IPS-20b (cell line): Measurements from ENCODE around the gene ITPKB.

Experiments used
- H3K27ac ChIP-seq: one replicate; pipeline ENCODE4 v1.5.1; 2013; ENCODE audit warnings: low read length
- H3K27me3 ChIP-seq: 2 replicates; pipeline ENCODE4 v1.6.1; 2013; ENCODE audit warnings: mild to moderate bottlenecking, low read length, inconsistent platforms; ENCODE audit not compliant: insufficient read depth
- H3K36me3 ChIP-seq: 2 replicates; pipeline ENCODE4 v1.6.1; 2013; ENCODE audit warnings: low read depth, mild to moderate bottlenecking, inconsistent platforms, low read length, moderate library complexity; ENCODE audit not compliant: insufficient read depth
- H3K4me1 ChIP-seq: 2 replicates; pipeline ENCODE4 v1.6.1; 2013; ENCODE audit warnings: mild to moderate bottlenecking, control low read depth, inconsistent platforms, low read length, moderate library complexity; ENCODE audit not compliant: insufficient read depth
- H3K4me3 ChIP-seq: 2 replicates; pipeline ENCODE4 v1.5.1; 2013; ENCODE audit warnings: mild to moderate bottlenecking, low read length, inconsistent platforms
- H3K9ac ChIP-seq: 2 replicates; pipeline ENCODE4 v1.6.1; 2013; ENCODE audit warnings: low read depth, mild to moderate bottlenecking, inconsistent platforms, low read length, moderate library complexity
- H3K9me3 ChIP-seq: 2 replicates; pipeline ENCODE4 v1.6.1; 2013; ENCODE audit warnings: mild to moderate bottlenecking, low read depth, low read length, inconsistent platforms; ENCODE audit not compliant: insufficient read depth

ITPKB gene

GRCh38 chr1:226686440-226687425 is 52.3 kb downstream of the ITPKB start:
- no peak overlapping the region for H3K9ac ChIP-seq
- no peaks in the 10 kb centered on the region for H3K36me3 ChIP-seq
- H3K27ac ChIP-seq: no peak overlapping the region
- H3K4me3 ChIP-seq: no peak overlapping the region
- no peaks in the 10 kb centered on the region for H3K9me3 ChIP-seq
- peaks cover 3% of the 10 kb centered on the region; the same call in 1 of the 2 replicates for H3K4me1 ChIP-seq
- H3K27me3 ChIP-seq: peaks cover 27% of the 10 kb centered on the region

GRCh38 chr1:226685196-226685820 is 53.8 kb downstream of the ITPKB start:
- no peak overlapping the region for H3K9ac ChIP-seq
- no peaks in the 10 kb centered on the region for H3K36me3 ChIP-seq
- H3K4me1 ChIP-seq: peaks cover 9% of the 10 kb centered on the region
- H3K27ac ChIP-seq: no peak overlapping the region
- peaks cover 40% of the 10 kb centered on the region for H3K27me3 ChIP-seq
- no peak overlapping the region for H3K4me3 ChIP-seq
- H3K9me3 ChIP-seq: no peaks in the 10 kb centered on the region

- Histone ChIP-seq H3K4me1 (peaks cover 18% of the 10 kb centered on the region), H3K27me3 (peaks cover 47% of the 10 kb centered on the region), H3K36me3 (no peaks in the 10 kb centered on the region), H3K4me3 (no peak overlapping the region), H3K9ac (no peak overlapping the region), H3K9me3 (no peaks in the 10 kb centered on the region), H3K27ac (no peak overlapping the region)
Measured at GRCh38 chr1:226684026-226684425, 55.1 kb downstream of the ITPKB start.

- no peaks in the 10 kb centered on the region for H3K36me3 ChIP-seq
- no peak overlapping the region for H3K4me3 ChIP-seq
- no peak overlapping the region for H3K9ac ChIP-seq
- H3K4me1 ChIP-seq: peaks cover 18% of the 10 kb centered on the region
- H3K27me3 ChIP-seq: peaks cover 56% of the 10 kb centered on the region
- H3K27ac ChIP-seq: no peak overlapping the region
- no peaks in the 10 kb centered on the region for H3K9me3 ChIP-seq
Measured at GRCh38 chr1:226682871-226683814, 55.9 kb downstream of the ITPKB start.

DNA sequence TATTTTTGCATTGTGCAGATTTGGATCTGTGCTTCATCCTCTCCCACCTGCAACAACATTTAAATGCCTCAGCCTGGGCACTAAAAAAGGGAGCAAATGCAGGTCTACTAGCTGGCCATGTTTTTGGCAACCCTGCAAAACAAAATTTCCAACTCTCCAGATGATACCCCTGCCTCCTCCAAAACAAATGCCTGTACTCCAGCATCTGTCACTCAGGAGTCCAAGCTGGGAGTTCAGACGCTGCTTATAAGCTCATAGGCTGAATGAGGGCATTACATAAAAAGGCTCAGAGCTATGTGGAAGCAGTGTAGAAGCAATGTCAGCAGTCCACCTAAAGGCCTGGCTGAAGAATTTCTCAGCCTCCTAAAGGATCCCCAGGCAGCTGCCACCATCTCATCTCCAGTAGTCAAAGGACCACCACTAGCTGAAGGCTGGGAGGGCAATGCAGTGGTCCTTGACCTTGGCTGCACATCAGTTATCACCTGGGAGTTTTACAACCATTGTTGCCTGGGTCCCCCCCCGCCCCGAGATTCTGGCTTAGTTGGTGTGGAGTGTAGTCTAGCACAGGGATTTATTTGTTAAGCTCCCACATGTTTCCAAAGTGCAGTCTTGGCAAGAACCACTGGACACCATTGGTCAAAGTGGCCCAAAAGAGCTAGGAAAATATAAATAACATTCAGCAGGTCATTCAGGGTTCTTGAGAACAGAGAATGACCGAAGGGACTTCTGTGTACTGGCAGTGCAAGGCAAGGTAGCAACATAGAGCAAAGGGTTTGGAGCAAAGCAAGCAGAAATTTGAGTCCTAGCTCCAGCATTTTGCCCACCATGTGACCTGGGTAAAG is 57.2 kb downstream of the ITPKB start:
- H3K4me3 ChIP-seq: no peak overlapping the region
- peaks cover 18% of the 10 kb centered on the region for H3K4me1 ChIP-seq
- H3K9me3 ChIP-seq: no peaks in the 10 kb centered on the region
- no peaks in the 10 kb centered on the region for H3K36me3 ChIP-seq
- no peak overlapping the region for H3K9ac ChIP-seq
- H3K27ac ChIP-seq: no peak overlapping the region
- H3K27me3 ChIP-seq: peaks cover 69% of the 10 kb centered on the region

DNA sequence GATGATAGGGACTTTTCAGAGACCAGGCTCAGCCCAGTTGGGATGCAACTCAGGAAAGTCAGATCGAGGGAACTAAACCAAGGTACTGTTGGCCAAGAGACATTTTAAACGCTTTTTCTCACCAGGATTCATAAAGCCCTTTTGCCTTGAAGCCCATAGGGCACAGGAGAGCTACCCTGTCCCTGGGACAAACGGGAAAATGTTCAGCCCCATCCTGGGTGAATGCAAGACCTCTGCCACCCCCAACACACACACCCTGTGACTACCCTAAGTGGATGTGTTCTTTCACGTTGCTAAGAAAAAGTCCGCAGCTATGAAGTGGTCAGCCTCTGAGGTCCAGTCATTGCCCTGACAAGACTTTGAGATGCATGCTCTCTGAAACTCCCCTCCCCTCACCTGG is 58.4 kb downstream of the ITPKB start:
- Histone ChIP-seq H3K27me3 (peaks cover 73% of the 10 kb centered on the region), H3K9me3 (no peaks in the 10 kb centered on the region), H3K36me3 (no peaks in the 10 kb centered on the region), H3K27ac (no peak overlapping the region), H3K4me1 (peaks cover 26% of the 10 kb centered on the region), H3K9ac (peak overlapping the region; percentile 50; the same call in 1 of the 2 replicates), H3K4me3 (peak overlapping the region; percentile 63)

- Histone ChIP-seq H3K27ac (no peak overlapping the region), H3K4me1 (peaks cover 32% of the 10 kb centered on the region), H3K36me3 (no peaks in the 10 kb centered on the region), H3K9me3 (no peaks in the 10 kb centered on the region), H3K4me3 (peak overlapping the region; percentile 63), H3K9ac (peak overlapping the region; percentile 74; the same call in 1 of the 2 replicates), H3K27me3 (peaks cover 77% of the 10 kb centered on the region)
Measured at GRCh38 chr1:226679853-226680516, 59.1 kb downstream of the ITPKB start.

DNA sequence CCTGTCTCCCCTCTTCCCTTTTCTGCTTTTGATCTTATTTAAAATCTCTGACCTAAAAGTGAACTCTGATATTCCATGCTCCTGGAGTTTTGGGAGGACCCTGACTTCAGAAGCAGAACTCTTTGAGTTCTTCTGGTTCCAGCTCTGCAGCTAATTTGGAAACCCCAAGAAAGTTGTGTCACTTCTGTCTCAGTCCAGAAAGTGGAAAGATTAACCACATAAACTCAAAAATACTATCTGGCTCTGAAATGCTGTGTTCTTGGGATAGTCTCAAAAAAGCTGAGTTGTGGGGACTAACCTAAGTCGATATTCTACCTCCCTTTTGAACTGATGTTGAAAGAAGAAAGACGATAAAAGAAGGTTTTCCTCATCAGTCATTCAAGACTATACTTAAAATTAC is 59.8 kb downstream of the ITPKB start:
- Histone ChIP-seq H3K4me1 (peaks cover 32% of the 10 kb centered on the region), H3K27ac (no peak overlapping the region), H3K9ac (peak overlapping the region; percentile 74; the same call in 1 of the 2 replicates), H3K27me3 (peaks cover 75% of the 10 kb centered on the region), H3K9me3 (no peaks in the 10 kb centered on the region), H3K36me3 (no peaks in the 10 kb centered on the region), H3K4me3 (peak overlapping the region; percentile 63)

DNA sequence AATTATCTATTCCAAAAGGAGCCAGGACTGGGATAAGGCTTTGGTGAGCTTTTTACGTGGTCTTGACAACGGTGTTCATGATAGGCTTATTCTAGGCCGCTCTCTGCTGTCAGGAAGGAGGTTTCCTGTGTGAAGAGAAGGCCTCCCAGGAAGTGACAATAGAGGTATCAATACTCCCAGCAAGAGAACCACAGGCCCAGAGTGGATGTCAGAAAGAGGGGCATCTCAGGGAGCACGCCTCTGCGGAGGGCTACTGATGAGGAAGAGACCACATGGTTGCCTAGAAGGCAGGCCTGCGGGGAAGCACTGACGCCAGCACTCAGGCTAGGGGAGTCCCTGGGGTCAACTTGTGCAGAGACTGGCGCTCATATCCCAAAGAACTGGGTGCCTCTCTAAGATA is 60.4 kb downstream of the ITPKB start:
- Histone ChIP-seq H3K27me3 (peaks cover 70% of the 10 kb centered on the region), H3K4me3 (no peak overlapping the region), H3K9ac (no peak overlapping the region), H3K27ac (no peak overlapping the region), H3K4me1 (peaks cover 32% of the 10 kb centered on the region), H3K9me3 (no peaks in the 10 kb centered on the region), H3K36me3 (no peaks in the 10 kb centered on the region)

GRCh38 chr1:226678251-226678650 is 60.8 kb downstream of the ITPKB start:
- H3K36me3 ChIP-seq: no peaks in the 10 kb centered on the region
- no peak overlapping the region for H3K9ac ChIP-seq
- peaks cover 65% of the 10 kb centered on the region for H3K27me3 ChIP-seq
- no peak overlapping the region for H3K4me3 ChIP-seq
- H3K4me1 ChIP-seq: peaks cover 32% of the 10 kb centered on the region
- H3K27ac ChIP-seq: no peak overlapping the region
- no peaks in the 10 kb centered on the region for H3K9me3 ChIP-seq
